ENCODE measurements around the gene CLEC4G.
"Not testable (repeated sequence)": the region's sequence is repeated elsewhere in the genome, so short reads cannot be mapped to it uniquely, and the experiment has no call there.

The CLEC4G gene

GRCh38 chr19:7772752-7773291 lies 40.9 kb upstream of the CLEC4G start:
- H3K4me3 ChIP-seq (replicated peaks in 1 of 2; ENCODE audit: low read depth in 2 of 2, low read length in 2 of 2) = no peak overlapping the region
- DNase-seq (ENCODE audit: low read depth in 2 of 2) = peak; percentile 20 to 48
- TF ChIP-seq CTCF (IDR thresholded peaks at IDR 0.05; ENCODE audit: low read depth, low read length) = no peak

GRCh38 chr19:7771072-7771471 lies 39.2 kb upstream of the CLEC4G start:
- no peak for TF ChIP-seq CTCF (IDR thresholded peaks at IDR 0.05; ENCODE audit: low read depth, low read length)
- H3K4me3 ChIP-seq (replicated peaks in 1 of 2; ENCODE audit: low read depth in 2 of 2, low read length in 2 of 2) = no peak overlapping the region
- no peak for DNase-seq (ENCODE audit: low read depth in 2 of 2)

- no peak for DNase-seq (ENCODE audit: low read depth in 2 of 2)
- no peak for TF ChIP-seq CTCF (IDR thresholded peaks at IDR 0.05; ENCODE audit: low read depth, low read length)
- H3K4me3 ChIP-seq (replicated peaks in 1 of 2; ENCODE audit: low read depth in 2 of 2, low read length in 2 of 2) = no peak overlapping the region
These were observed 37.3 kb upstream of the CLEC4G start for GRCh38 chr19:7769171-7769570.

GRCh38 chr19:7767487-7767886 lies 35.6 kb upstream of the CLEC4G start:
- H3K4me3 ChIP-seq (replicated peaks in 1 of 2; ENCODE audit: low read depth in 2 of 2, low read length in 2 of 2) = no peak overlapping the region
- no peak for DNase-seq (ENCODE audit: low read depth in 2 of 2)
- TF ChIP-seq CTCF (IDR thresholded peaks at IDR 0.05; ENCODE audit: low read depth, low read length) = no peak

- no peak overlapping the region for H3K4me3 ChIP-seq (replicated peaks in 1 of 2; ENCODE audit: low read depth in 2 of 2, low read length in 2 of 2)
- DNase-seq (ENCODE audit: low read depth in 2 of 2) = no peak
- no peak for TF ChIP-seq CTCF (IDR thresholded peaks at IDR 0.05; ENCODE audit: low read depth, low read length)
These were observed 34.6 kb upstream of the CLEC4G start for GRCh38 chr19:7766535-7766934.

- not testable (repeated sequence) for DNase-seq (ENCODE audit: low read depth in 2 of 2); H3K4me3 ChIP-seq (replicated peaks in 1 of 2; ENCODE audit: low read depth in 2 of 2, low read length in 2 of 2)
These were observed 33.1 kb upstream of the CLEC4G start for GRCh38 chr19:7765043-7765442.

GRCh38 chr19:7764157-7764556 lies 32.2 kb upstream of the CLEC4G start:
- not testable (repeated sequence) for H3K4me3 ChIP-seq (replicated peaks in 1 of 2; ENCODE audit: low read depth in 2 of 2, low read length in 2 of 2); DNase-seq (ENCODE audit: low read depth in 2 of 2)

GRCh38 chr19:7763696-7764095 lies 31.8 kb upstream of the CLEC4G start:
- no peak overlapping the region for H3K4me3 ChIP-seq (replicated peaks in 1 of 2; ENCODE audit: low read depth in 2 of 2, low read length in 2 of 2)
- DNase-seq (ENCODE audit: low read depth in 2 of 2) = no peak
- no peak for TF ChIP-seq CTCF (IDR thresholded peaks at IDR 0.05; ENCODE audit: low read depth, low read length)

Measured in cardiac fibroblast (primary cell).